H54 (cell line): ENCODE data around the gene USP17L20.
"Not testable (repeated sequence)": the region's sequence is repeated elsewhere in the genome, so short reads cannot be mapped to it uniquely, and the experiment has no call there.

Experiments
- DNase-seq: peaks from one replicate; pipeline ENCODE4 v3.0.0; 2011; ENCODE audit warnings: low spot score, mixed read lengths; ENCODE audit not compliant: insufficient read length
- FAIRE-seq: peaks from 3 replicates; lab custom pipeline; 2011; peaks lifted over from hg19 to GRCh38; lab: Jason Lieb, UNC

Gene USP17L20

GRCh38 chr4:9257824-9258223, at the start of gene USP17L20:
Gene USP17L20, plus strand, starts transcription at chr4:9258124. Its CDS starts 0 bp downstream, at chr4:9258124.
- FAIRE-seq, DNase-seq: not testable (repeated sequence)

GRCh38 chr4:9210357-9210756, 47.6 kb upstream of the USP17L20 start, which contains the start of gene USP17L10:
Gene USP17L10, plus strand, starts transcription at chr4:9210657. Its CDS starts 0 bp downstream, at chr4:9210657.
- not testable (repeated sequence) for FAIRE-seq, DNase-seq

GRCh38 chr4:9214701-9215100, 43.2 kb upstream of the USP17L20 start:
- not testable (repeated sequence) for DNase-seq, FAIRE-seq

- FAIRE-seq, DNase-seq: not testable (repeated sequence)
Observed at GRCh38 chr4:9215105-9215504, 42.8 kb upstream of the USP17L20 start, which contains the start of gene USP17L11. Gene USP17L11, plus strand, starts transcription at chr4:9215405. Its CDS starts 0 bp downstream, at chr4:9215405.

- FAIRE-seq, DNase-seq: not testable (repeated sequence)
Observed at GRCh38 chr4:9219852-9220251, 38.1 kb upstream of the USP17L20 start, which contains the start of gene USP17L12. Gene USP17L12, plus strand, starts transcription at chr4:9220152. Its CDS starts 0 bp downstream, at chr4:9220152.

GRCh38 chr4:9224596-9224995, 33.3 kb upstream of the USP17L20 start, which contains the start of gene USP17L13:
Gene USP17L13, plus strand, starts transcription at chr4:9224896. Its CDS starts 0 bp downstream, at chr4:9224896.
- not testable (repeated sequence) for DNase-seq, FAIRE-seq

- FAIRE-seq, DNase-seq: not testable (repeated sequence)
Observed at GRCh38 chr4:9230249-9230648, 27.7 kb upstream of the USP17L20 start.

GRCh38 chr4:9234085-9234484, 23.8 kb upstream of the USP17L20 start, which contains the start of gene USP17L15:
Gene USP17L15, plus strand, starts transcription at chr4:9234385. Its CDS starts 0 bp downstream, at chr4:9234385.
- not testable (repeated sequence) for FAIRE-seq, DNase-seq

GRCh38 chr4:9238461-9238860, 19.5 kb upstream of the USP17L20 start:
- not testable (repeated sequence) for FAIRE-seq, DNase-seq

- not testable (repeated sequence) for DNase-seq, FAIRE-seq
Observed at GRCh38 chr4:9243579-9243978, 14.3 kb upstream of the USP17L20 start, which contains the start of gene USP17L17. Gene USP17L17, plus strand, starts transcription at chr4:9243879. Its CDS starts 0 bp downstream, at chr4:9243879.

GRCh38 chr4:9247953-9248680, 9.8 kb upstream of the USP17L20 start, which contains the start of gene USP17L18:
Gene USP17L18, plus strand, starts transcription at chr4:9248630. Its CDS starts 0 bp downstream, at chr4:9248630.
- FAIRE-seq, DNase-seq: not testable (repeated sequence)

GRCh38 chr4:9253078-9253477, 4.8 kb upstream of the USP17L20 start, which contains the start of gene USP17L19:
Gene USP17L19, plus strand, starts transcription at chr4:9253378. Its CDS starts 0 bp downstream, at chr4:9253378.
- not testable (repeated sequence) for DNase-seq, FAIRE-seq

- not testable (repeated sequence) for DNase-seq, FAIRE-seq
Observed at GRCh38 chr4:9262572-9262971, 4.6 kb downstream of the USP17L20 start, which contains the start of gene USP17L21. Gene USP17L21, plus strand, starts transcription at chr4:9262872. Its CDS starts 0 bp downstream, at chr4:9262872.

- not testable (repeated sequence) for DNase-seq, FAIRE-seq
Observed at GRCh38 chr4:9267319-9267718, 9.4 kb downstream of the USP17L20 start, which contains the start of gene USP17L22. Gene USP17L22, plus strand, starts transcription at chr4:9267619. Its CDS starts 0 bp downstream, at chr4:9267619.

- DNase-seq, FAIRE-seq: not testable (repeated sequence)
Observed at GRCh38 chr4:9271719-9272118, 13.8 kb downstream of the USP17L20 start.
